HG03175 (cell line): ENCODE measurements around the gene STRN4.
"Not testable (repeated sequence)": the region's sequence is repeated elsewhere in the genome, so short reads cannot be mapped to it uniquely, and the experiment has no call there.

Experiments
- ATAC-seq: cut with Tn5 transposase; IDR thresholded peaks from one replicate; pipeline ENCODE4 v1.9.1; 2021; ENCODE audit warnings: mild to moderate bottlenecking, moderate library complexity; ENCODE audit not compliant: unreplicated experiment

STRN4 gene

GRCh38 chr19:46715975-46716671, 30.1 kb downstream of the STRN4 start:
- ATAC-seq, result no peak

DNA sequence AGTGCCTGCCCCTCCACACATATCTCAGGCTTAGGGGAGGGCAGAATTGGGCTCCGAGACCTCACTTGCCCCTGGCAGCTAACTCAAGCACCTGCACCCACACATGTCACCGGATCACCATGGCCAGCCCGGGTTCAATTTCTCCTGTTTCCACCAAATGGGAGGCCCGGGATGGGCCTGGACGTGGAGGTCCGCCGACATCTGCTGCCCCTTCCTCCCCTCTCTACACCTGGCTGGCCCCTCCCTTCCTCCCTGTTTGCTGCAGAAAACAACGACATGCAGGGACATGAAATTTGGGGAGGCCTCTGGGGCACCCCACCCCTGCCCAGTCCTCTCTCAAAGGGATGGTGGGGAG, 30.7 kb downstream of the STRN4 start:
- no peak for ATAC-seq

- ATAC-seq, result no peak
These were observed 31.7 kb downstream of the STRN4 start for GRCh38 chr19:46714444-46715106.

- ATAC-seq, result no peak
These were observed 32.3 kb downstream of the STRN4 start for GRCh38 chr19:46713781-46714443.

DNA sequence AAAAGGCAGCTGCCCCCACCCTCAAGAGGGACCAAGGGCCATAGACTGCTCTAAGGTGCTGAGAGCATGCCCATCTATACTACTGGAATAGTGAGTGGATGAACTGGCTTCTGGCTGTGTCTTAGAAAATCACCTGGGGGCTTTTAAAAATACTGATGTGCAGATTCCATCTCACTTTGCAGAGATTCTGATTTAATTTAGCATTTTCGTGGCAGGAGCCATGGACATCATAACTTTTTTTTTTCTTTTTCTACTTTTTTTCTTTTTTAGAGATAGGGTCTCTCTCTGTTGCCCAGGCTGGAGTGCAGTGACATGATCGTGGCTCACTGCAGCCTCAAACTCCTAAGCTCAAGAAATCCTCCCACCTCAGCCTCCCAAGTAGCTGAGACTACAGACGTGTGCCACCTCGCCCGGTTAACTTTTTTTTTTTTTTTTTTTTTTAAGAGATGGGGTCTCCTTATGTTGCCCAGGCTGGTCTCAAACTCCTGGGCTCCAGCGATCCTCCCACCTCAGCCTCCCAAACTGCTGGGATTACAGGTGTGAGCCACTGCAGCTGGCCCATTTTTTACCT, 33.4 kb downstream of the STRN4 start:
- ATAC-seq, result not testable (repeated sequence)

DNA sequence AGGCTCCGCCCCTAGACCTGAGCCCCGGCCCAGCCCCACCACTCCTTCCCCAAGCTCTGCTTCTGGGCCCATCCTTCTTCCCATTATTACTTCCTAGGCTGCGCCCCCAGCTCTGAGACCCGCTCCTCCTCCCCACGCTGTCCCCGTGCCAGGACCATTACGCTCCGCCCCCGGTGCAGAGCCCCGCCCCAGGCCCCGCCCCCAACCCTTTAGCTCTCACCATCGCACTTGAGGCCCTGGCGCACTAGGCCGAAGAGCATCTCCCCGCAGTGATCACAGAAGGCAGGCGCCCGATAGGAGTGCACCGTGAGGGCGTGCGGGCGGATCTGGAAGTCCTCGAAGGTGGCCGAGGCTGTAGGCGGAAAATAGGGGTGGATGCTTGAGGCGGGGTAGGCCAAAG, 35.6 kb downstream of the STRN4 start:
- no peak for ATAC-seq

GRCh38 chr19:46704379-46705076, 41.7 kb downstream of the STRN4 start:
- ATAC-seq, result no peak

DNA sequence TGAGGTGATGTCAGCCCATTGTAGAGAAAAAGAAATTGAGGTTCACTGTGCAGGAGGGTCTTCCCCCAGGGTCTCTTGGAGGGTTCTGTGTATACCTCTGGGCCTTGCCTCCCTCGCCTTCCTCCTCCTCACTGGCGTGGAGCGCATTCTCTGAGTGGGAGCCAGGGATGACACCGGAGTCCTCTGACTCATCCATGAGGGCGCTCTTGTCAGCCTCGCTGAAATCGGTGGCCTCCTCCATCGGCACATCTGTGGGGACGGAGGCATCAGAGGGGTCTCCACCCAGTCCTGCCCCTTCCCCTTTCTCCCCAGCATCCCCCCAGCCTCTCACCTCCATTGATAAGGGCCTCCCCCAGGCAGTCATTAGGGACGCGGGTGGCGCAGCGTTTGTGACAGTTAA, 45.5 kb downstream of the STRN4 start:
- no peak for ATAC-seq

- ATAC-seq, result no peak
These were observed 47.6 kb downstream of the STRN4 start for GRCh38 chr19:46698395-46699321.

DNA sequence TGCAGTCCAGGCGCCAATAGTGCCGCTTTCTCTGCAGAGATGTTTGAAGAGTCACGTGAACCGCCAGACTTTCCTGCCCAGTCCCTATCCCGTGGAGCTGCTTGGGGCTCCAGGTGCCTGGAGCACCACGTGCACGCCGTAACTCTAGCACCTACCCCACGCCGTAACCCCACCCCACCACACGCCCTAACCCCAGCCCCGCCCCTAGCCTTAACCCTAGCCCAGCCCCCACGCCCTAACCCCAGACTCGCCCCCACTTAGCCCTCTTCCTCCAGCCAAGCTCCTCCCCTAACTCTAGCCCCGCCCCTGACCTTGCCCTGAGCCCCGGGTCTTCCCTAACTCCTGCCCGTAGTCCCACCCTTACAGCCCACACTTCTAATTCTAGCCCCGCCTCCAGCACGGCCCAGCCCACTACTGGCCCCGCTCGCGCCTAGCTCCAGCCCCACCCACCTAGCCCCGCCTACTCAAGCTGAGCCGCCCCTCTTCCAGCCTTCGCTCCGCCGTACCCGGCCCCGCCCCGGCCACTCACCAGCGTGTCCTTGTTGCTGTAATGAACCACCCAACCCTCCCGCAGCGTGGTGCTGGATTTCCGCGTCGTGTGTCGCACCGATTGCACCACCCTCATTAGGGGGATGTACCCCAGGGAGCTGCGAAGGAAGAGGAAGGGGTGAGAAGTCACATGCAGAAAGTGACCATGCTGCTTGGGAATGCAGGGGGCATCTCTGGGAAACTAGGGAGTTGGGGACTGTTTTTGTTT, 48.9 kb downstream of the STRN4 start:
- ATAC-seq, result no peak

- no peak for ATAC-seq
These were observed 49.4 kb downstream of the STRN4 start for GRCh38 chr19:46696866-46697203.

- no peak for ATAC-seq
These were observed 50.2 kb downstream of the STRN4 start for GRCh38 chr19:46696052-46696451.

- ATAC-seq, result no peak
These were observed 52.5 kb downstream of the STRN4 start for GRCh38 chr19:46693760-46694159.

DNA sequence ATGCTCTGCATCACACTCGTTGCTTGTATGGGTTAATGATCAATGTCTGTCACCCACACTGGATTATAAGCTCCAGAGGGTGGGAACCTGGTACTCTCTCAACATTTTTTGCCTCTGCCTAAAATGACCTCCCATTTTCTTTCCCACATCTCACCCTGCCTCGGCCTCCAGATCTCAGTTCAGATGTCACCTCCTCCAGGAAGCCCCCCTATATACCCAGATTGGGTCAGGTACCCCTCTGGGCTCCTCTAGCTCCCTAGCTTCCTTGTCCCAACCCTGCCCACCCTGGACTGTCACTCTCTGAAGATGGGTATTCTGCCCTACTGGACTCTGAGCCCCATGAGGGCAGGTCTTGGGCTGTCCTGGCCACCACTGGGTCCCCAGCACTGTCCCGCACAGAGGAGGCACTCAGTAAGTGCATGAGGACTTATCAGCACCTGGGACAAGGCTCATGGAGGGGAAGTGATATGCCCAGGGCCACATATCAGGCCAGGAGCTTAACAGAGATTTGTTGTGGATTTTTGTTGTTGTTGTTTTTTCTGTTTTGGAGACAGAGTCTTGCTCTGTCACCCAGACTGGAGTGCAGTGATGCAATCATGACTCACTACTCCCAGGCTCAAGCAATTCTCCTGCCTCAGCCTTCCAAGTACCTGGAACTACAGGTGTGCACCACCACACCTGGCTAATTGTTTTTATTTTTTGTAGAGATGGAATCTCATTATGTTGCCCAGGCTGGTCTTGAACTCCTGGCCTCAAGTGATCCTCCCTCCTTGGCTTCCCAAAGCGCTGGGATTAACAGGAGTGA, 53.1 kb downstream of the STRN4 start:
- ATAC-seq, result no peak

DNA sequence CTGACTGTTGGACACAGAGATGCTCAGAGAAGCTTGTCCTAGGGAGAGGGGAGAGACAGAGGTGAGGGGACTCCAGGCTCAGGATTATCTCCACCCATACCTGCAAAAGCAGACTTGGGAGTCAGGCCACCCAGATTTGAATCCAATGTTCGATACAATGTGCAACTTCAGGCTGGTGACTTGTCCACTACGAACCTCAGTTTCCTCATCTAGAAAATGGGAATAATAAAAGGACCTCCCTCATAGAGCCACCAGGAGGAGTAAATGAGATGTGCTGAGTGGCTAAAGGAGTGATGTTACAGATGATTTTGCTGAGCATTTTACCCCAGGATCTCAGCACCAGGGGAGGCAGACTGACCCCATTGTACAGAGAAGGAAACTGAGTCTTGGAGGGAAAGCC, 54.3 kb downstream of the STRN4 start:
- ATAC-seq, result no peak

- no peak for ATAC-seq
These were observed 55.1 kb downstream of the STRN4 start for GRCh38 chr19:46691104-46691503.

GRCh38 chr19:46689358-46689757, 56.9 kb downstream of the STRN4 start:
- ATAC-seq, result no peak

GRCh38 chr19:46687438-46688145, 58.7 kb downstream of the STRN4 start:
- no peak for ATAC-seq
